ENCODE data around the gene SLC35D3.

GRCh38 chr6:136897071-136897470 is 25.0 kb upstream of the SLC35D3 start:
- TF ChIP-seq CTCF (conservative IDR thresholded peaks at IDR 0.05), result no peak
- no peak for TF ChIP-seq EZH2 (IDR thresholded peaks at IDR 0.05; ENCODE audit: low read depth)
